Measurements from ENCODE around the gene KRTAP20-2.

The KRTAP20-2 gene

DNA sequence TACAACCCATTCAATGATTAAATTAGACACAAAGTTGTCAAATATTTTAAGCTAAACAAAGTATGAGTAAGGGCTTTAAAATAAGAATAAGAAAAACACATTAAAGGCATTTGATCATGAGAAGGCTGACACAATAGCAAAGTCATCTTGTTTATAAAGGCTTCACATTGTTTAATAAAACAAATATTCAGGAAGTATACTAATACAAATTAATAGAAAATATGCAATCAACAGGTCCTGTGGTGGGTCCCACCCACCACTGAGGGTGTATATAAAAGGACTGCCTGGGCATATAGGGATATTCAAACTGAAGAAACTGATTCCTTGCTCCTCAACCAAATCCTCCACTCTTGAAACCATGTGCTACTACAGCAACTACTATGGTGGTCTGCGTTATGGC lies at the start of gene KRTAP20-2:
Gene KRTAP20-2 (plus strand): TSS at position 301 of the 400 bp plus-strand sequence. CDS start 58 bp downstream, at position 359.
- DNase-seq: no peak

DNA sequence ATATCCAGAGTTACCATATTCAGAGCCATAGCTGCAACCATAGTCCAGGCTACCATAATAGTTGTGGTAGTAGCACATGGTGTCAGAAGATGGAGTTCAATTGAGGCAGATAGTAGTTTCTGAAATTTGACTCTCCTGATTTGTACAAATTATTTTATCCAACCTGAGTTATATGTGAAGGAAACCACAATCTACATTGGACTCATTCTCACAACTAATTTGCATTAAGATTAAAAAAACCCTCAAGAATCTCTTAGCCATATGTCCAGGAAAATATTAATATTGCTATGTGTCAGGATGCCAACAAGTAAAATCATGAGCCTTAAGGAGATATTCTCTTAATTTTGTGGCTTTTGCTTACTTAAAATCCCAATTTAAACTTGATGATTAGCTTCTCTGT lies 44.7 kb upstream of the KRTAP20-2 start, which contains the start of gene KRTAP22-2:
Gene KRTAP22-2 (minus strand): TSS at position 101 of the 400 bp plus-strand sequence.
- DNase-seq: no peak

DNA sequence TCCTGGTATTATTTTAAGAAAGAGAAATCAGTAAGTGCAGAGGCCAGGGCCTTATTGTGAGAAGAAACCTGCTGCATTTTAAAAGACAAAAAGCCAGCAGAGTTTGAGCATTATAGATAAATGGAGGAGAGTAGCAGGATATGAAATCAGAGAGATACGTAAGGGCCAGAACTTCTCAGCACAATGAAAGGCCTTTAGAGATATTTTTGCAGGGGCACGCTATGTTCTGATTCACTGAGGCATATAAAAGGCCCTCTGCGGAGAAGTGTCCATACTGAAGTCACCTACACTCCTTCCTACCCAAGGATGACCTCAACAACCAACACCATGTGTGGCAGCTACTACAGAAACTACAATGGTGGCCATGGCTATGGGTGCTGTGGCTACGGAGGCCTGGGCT lies 42.9 kb upstream of the KRTAP20-2 start, which contains the start of gene KRTAP6-3:
Gene KRTAP6-3 (plus strand): TSS at position 301 of the 400 bp plus-strand sequence. CDS start 6 bp downstream, at position 307.
- no peak for DNase-seq

DNA sequence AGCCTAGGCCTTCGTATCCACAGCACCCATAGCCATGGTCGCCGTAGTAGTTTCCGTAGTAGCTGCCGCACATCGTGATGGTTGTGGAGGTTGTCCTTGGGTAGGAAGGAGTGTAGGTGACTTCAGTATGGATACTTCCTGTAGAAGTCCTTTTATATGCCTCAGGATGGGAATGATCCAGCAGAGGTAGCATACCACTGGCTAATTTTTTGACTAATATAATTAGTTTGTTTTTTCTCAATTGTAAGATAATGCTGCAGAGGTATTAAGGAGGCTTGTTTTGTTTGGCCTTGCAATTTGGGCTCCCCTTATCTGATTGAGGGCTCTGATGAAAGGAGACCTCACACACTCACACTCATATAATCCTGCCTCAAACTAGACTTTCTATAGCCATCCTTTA lies 36.2 kb upstream of the KRTAP20-2 start, which contains the start of gene KRTAP6-2:
Gene KRTAP6-2 (minus strand): TSS at position 101 of the 400 bp plus-strand sequence. CDS start 28 bp downstream, at position 73.
- no peak for DNase-seq

DNA sequence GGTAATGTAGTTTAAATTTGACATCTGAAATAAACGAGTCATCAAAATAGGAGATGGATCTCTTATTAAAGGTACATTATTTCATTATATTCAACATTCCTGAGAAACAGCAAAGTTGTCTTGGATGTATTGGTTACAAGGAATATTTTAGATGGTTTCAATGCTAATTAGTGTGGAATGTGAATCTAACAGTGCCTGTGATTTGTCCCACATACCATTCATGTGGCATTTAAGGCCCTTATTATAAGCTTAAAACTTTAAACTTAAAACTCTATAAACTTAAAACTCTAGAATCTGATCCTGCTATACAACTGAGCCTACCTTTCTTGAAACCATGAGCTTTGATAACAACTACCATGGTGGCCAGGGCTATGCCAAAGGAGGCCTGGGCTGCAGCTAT lies 34.2 kb upstream of the KRTAP20-2 start, which contains the start of gene KRTAP22-1:
Gene KRTAP22-1 (plus strand): TSS at position 301 of the 400 bp plus-strand sequence.
- DNase-seq: no peak

DNA sequence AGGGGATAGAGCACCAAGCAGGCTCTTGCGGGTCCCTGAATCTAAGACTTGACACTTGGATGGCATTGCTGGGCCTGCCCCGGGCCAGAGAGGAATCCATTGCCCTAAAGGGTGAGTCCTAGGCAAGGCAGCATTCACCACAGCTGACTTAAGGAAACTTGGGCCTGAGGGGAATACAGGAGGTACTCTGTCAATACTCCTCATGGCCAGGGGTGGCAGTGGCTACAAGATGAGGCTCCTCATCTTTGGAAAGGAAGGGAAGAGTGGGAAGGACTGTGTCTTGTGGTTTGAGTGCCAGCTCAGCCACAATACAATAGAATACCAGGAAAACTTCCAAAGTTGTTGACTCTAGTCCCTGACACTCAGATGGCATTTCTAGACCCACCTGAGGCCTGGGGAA lies 29.0 kb upstream of the KRTAP20-2 start:
- DNase-seq: no peak

DNA sequence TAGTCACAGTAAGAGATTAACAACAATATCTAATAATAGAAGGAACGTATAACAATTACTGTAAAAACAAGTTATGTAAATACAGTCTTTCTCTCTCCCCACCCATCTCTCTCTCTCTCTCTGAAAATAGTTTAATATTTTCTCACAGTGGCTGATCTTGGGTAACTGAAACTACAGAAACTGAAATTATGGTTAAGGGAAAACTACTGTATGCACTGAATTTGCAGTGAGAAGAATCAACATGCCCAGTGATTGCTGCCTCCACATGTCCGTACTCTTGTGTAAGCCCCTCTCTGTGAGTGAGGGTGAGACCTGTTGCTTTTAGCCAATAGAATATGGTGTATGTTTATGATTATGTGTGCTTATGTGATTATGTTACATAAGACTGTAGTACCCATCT lies 22.9 kb upstream of the KRTAP20-2 start:
- no peak for DNase-seq

DNA sequence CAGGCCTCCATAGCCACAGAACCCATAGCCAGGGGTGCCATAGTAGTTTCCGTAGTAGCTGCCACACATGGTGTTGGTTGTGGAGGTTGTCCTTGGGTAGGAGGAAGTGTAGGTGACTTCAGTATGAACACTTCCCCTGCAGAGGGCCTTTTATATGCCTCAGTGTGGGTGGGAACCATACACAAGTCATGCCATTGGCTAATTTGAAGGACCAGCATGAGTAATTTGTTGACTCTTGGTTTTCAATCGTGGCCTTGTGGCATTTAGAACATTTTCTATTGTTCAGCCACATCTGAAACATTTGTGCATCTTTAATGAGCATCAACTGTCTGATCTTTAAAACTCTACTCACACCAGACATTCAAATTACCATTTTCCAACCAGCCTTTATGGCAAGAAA lies 21.2 kb upstream of the KRTAP20-2 start, which contains the start of gene KRTAP6-1:
Gene KRTAP6-1 (minus strand): TSS at position 95 of the 400 bp plus-strand sequence. CDS start 26 bp downstream, at position 69.
- DNase-seq: no peak

DNA sequence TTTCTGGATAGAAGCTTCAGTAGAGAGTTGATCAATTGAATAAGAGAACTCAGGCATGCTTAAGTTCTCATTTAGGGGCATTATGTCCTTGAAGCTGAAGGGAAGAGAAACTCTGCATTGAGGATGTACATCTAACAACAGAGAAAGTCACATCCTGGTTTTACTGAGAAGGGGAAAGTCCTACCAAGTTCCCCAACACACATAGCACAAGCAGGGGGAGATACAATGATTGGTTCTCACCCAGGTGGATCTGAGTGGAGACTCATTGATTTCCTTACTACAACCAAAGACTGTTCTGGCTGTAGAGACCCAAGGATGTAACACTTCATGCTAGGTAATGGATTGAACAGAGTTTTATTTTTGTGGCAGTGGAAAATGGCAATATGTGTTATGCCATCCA lies 19.8 kb upstream of the KRTAP20-2 start:
- no peak for DNase-seq

DNA sequence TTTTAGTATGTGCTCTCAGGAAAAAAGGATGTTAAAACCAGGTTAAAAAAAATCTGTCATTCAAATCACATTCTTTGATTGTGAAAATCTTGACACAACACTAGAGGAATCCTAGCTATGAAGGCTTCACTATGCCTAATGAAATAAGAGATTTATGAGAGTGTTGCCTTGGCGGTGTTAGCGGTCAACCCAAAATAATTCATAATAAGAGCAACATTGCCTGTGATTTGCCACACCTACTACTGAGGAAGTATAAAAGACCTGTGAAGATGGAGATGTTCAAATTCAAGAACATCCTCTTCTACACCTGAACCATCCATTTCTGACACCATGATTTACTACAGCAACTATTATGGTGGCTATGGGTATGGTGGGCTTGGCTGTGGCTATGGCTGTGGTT lies 18.9 kb upstream of the KRTAP20-2 start, which contains the start of gene KRTAP20-1:
Gene KRTAP20-1 (plus strand): TSS at position 301 of the 400 bp plus-strand sequence. CDS start 30 bp downstream, at position 331.
- no peak for DNase-seq

DNA sequence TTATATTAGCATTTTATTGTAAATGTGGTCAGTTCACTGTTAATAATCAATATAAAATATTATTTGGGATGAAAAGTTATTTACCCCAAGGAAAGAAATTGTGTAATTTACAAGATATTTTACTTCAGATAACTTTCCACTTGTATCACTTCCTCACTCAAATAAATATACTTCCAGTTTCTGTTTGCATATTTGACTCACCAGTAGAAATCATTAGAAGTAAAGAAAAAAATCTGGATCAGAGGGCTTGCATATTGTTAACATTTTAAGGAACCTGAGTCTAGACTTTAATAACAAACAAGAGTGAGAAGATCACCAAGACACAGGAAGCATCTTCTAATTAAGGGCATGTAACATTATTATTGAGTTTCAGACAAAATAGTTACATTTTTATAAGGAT lies 14.9 kb upstream of the KRTAP20-2 start:
- DNase-seq: no peak

DNA sequence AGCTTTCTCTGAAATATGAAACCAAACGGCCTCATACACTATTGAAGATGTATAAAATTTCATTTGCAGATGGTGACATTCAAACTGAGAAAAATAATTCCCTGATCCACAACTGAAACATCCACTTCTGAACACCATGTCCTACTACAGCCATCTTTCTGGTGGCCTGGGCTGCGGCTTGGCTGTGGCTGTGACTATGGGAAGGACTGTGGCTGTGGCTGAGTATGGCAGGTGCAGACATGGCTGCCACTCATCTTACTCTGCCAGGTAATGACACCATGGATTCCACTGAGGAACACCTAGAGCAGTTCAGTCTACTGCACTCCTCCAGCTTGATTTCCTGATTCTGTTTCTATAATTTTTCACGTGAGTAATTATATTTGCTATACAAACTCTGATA lies 14.5 kb upstream of the KRTAP20-2 start, which contains the start of gene KRTAP20-4:
Gene KRTAP20-4 (plus strand): TSS at position 106 of the 400 bp plus-strand sequence.
- DNase-seq: no peak

DNA sequence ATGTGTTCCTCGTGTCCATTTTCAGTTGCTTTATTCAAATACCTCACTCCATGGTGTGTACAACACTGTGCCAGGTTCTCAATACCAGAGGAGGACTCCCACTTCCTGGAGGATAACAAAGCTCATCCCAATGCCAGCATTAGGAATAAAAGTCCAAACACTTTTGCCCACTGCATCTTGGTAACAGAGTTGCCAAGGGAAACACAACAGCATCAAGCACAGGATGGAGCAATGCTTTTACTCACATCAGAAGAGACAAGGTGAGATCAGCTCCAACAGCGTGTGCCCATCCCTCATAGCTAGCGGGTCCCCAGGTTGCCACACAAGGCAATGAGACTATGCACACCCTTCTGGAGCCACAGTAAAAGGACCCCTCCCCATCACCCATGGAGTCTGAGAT lies 11.6 kb upstream of the KRTAP20-2 start:
- DNase-seq: no peak

DNA sequence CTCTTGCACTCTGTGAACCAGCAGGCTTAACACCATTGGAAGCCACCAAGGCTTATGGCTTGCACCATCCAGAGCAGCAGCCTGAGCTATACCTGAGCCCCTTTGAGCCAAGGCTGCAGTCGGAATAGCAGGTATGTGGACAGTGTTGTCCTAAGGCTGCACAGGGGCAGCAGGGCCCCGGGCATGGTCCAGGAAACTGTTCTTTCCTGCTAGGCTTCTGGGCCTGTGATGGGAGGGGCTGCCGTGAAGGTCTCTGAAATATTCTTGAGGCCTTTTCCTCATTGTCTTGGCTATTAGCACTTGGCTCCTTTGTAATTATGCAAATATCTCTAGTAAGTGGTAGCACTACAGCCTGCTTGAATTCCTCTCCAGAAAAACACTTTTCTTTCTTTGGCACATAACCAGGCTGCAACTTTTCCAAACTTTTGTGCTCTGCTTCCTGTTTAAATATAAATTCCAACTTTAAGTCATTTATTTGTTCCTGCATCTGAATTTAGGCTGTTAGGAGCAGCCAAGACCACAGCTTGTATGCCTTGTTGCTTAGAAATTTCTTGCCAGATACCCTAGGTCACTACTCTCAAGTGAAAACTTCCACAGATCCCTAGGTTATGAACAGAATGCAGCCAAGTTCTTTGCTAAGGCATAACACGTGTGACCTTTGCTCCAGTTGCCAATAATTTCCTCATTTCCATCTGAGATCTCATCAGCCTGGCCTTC lies 9.4 kb upstream of the KRTAP20-2 start:
- no peak for DNase-seq

DNA sequence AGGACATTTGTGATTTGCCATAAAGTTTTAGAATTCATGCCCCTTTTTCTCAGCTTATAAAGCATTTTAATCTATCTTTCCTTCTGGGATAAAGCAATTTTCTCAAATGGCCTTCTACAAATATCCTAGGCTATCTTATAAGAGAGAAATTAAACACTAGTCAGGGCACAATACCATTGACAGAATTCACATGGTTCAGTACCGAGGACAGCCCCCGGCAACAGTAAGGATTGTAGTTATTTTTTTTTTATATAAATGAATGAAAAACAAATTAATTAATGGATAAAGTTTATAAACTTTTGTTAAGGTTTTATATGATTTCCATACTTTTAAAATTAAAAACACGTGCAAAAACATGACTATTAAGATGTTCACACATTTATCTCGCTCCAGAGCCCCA lies 6.9 kb upstream of the KRTAP20-2 start:
- no peak for DNase-seq

DNA sequence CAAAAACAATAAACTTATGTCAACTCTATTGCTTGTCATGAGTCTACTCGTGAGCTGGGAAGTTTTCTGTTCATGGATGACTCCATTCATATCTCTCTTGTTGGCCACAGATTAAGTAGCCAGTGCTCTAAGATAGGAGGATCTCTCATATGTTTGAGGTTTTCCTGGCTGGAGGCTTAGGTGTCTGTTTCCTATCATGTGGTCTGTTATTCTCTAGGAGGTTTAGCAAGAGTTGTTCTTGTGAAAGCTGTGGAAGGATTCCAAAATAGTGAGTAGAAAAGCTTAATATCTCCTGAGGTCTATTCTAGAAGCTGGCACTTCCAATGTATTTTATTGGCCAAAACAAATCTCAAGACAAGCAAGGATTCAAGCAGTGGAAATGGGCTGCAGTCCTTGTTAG lies 5.8 kb upstream of the KRTAP20-2 start:
- DNase-seq: no peak

DNA sequence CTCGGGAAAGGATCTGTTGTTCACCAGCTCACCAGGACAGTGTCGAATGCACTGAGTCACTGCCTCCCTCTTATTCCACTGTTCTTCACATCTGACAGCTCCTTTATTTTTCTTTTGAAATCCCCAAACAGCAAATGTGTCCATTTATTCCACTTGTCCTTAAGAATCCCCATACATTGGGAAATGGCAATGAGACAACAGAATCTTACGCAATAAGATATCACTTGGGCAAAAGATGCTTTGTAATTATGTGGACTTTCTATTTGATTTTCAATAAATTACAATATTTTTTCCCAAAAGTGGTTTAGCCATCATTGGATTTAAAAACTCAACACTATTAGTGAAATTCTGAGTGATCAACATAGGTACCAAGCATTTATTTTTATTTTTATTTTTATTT lies 3.7 kb downstream of the KRTAP20-2 start:
- DNase-seq: no peak

DNA sequence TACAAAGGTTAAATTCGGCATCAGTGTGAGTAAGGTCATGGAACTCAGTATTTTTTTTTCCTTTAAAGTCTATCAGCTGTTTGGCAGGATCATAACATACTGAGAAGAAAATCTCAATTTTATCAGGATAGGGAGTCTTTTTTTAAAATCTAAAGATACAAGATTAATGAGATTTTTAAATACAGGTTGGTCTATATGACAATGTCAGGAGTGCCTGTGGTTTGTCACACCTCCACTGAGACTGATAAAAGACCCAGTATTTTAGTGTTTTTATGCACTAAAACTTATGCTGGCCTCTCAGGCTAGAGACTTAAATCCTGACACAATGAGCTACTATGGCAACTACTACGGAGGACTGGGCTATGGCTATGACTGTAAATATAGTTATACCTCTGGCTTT lies 7.6 kb downstream of the KRTAP20-2 start, which contains the start of gene KRTAP20-3:
Gene KRTAP20-3 (plus strand): TSS at position 301 of the 400 bp plus-strand sequence.
- DNase-seq: no peak

DNA sequence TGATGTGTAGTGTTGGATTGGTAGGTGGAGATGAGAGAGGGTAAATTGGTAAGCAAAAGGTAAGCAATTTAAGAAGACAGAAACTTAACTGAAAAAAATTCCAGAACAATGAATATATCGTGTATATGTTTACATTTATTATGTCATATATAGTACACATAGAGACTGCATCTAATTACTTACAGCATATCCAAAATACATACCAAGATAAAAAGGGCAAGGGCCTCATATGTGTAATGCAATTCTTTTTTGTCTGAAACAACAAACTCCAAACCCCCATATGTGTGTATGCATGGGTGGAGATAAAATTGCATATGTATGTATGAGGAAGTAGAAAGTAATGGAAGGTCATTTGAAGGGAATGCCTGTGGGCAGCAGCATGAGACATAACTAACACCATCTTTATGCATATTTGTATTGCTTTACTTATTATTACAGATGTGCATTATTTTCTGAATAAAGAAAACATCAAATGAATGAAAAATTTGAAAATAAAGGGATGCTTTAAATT lies 12.0 kb downstream of the KRTAP20-2 start:
- no peak for DNase-seq

DNA sequence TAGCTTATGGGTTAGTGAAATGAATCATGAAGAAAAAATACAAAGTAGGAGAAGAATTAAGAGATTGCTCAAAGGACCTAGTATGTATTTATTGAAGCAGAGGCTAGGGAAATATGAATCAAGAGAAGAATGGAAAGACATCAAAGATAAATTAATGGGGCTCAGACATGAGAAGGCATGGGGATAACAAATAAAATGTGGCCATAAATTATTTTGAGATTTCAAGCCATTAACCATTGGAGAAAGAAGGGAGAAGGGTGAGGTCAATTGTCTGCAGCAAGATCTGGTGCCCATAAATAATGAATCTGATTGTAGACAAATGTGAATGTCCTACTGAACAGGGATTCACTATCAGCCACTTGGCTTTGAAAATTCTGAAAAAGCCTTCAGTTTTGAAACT lies 17.9 kb downstream of the KRTAP20-2 start:
- DNase-seq: no peak

DNA sequence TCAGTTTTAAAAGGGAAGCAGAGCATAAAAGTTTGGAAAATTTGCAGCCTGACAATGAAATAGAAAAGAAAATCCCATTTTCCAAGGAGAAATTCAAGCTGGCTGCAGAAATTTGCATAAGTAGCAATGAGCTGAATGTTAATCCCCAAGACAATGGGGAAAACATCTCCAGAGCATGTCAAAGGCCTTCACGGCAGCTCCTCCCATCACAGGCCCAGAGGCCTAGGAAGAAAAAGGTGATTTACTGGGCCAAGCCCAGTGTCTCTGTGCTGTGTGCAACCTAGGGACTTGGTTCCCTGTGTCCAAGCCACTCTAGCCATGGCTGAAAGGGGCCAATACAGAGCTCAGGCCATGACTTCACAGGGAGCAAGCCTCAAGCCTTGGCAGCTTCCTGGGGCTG lies 33.8 kb downstream of the KRTAP20-2 start:
- DNase-seq: no peak

DNA sequence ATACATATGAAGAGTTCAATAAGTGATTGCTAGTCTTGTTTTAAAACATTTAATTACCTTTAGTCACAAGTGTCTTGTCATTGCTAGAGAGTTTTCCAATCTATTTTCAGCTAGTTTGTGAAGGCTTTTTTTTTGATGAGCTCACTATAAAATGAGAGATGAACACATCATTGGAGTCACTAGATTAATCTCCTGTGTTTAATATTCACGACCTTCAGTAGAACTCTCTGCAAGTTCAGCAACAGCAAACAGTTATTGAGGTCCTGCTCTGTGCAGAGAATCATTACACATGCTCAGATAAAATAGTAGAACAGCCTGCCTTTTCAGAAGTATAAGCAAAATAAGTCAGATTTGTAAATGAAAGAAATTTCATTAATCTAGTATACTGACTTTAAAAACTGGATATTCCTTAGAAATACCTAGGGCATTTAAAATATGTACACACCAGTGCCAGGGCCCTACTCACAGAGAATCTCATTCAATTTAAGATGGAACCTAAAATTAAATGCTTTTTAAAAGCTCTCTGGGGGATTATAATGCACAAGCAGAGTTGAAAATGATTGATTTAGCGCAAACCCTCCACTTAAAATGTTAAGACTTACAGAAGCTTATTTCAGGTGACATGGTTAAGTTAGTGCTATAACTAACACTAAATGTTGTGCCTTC lies 38.1 kb downstream of the KRTAP20-2 start:
- DNase-seq: no peak

DNA sequence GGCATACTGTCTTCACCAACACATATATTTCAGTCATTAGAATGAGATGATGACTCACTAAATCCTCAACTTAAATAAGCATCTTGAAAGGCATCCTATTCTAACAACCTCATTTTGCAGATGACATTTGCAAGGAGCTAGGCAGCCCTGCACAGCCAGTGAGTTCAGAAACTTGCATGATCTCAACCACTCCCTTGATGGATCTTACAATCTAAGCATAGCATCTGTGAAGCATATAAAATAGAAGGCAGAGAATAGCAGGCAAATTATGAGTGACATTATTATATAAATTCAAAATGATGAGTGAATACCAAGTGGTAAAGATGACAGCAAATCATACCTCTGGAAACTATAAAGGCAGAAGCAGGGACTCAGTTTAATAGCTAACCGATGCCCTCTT lies 39.3 kb downstream of the KRTAP20-2 start:
- DNase-seq: no peak
